K562 (cell line): ENCODE measurements around the gene FASN. TPM values are rescaled to one million over a fixed set of nuclear protein-coding genes. Genes with fewer than 3 reads are reported as not detected.

ENCODE experiments used
- ATAC-seq: fragments of 200-7000 bp; cut with Tn5 transposase; 3 replicates; pipeline ENCODE4 v1.9.1; 2020; ENCODE audit warnings: moderate library complexity
- BruUV-seq: library from RNA; stranded (reverse); fragments of 400-500 nt; replicated peaks from 2 replicates; lab custom pipeline; 2021; lab: Mats Ljungman, UMichigan
- CTCF ChIA-PET: fragments of 300-600 bp; formaldehyde crosslinking; extraction: SDS; loops from one replicate; lab custom pipeline; 2021; ENCODE audit warnings: low intra/inter-chr PET ratio; lab: Yijun Ruan, JAX
- POLR2A ChIA-PET: fragments of 300-600, 350-650 bp; sonication (Branson Sonifier 250); formaldehyde crosslinking; extraction: SDS; loops from one replicate; lab custom pipeline; 2021; ENCODE audit warnings: antibody characterized with exemption, inconsistent platforms; lab: Yijun Ruan, JAX
- DNase-seq, 4 experiments: peaks; one replicate each; pipeline versions ENCODE4 v3.0.0 to v3.0.0-alpha.2; 2011 to 2018; ENCODE audit warnings: low spot score in 3 of 4, mixed read lengths in 3 of 4; ENCODE audit errors: extremely low read depth in 1 of 4
- FAIRE-seq: peaks from 2 replicates; lab custom pipeline; 2011; peaks lifted over from hg19 to GRCh38; lab: Jason Lieb, UNC
- H2AFZ ChIP-seq: 2 replicates; pipeline ENCODE4 v1.6.0; 2011; ENCODE audit warnings: low read depth, low read length, control low read depth, inconsistent platforms
- H3K27ac ChIP-seq: fragments of 200-600 bp; 3 replicates; pipeline ENCODE4 v1.8.0; 2011; ENCODE audit warnings: low read depth, mild to moderate bottlenecking, control low read depth, inconsistent platforms, low read length, moderate library complexity, mixed read lengths; ENCODE audit errors: extremely low read depth
- H3K27me3 ChIP-seq, 2 experiments: fragments of 300-600 bp in 1 of 2; 2 replicates in 1 of 2; 3 replicates in 1 of 2; pipeline versions ENCODE4 v1.6.0 to v1.8.0; 2011; ENCODE audit warnings: inconsistent platforms in 2 of 2, low read length in 2 of 2, mild to moderate bottlenecking in 1 of 2, mixed read lengths in 1 of 2, moderate library complexity in 1 of 2; ENCODE audit not compliant: control insufficient read depth in 2 of 2, insufficient read depth in 2 of 2
- H3K36me3 ChIP-seq: fragments of 300-600 bp; 3 replicates; pipeline ENCODE4 v1.8.0; 2011; ENCODE audit warnings: mild to moderate bottlenecking, low read length, inconsistent platforms; ENCODE audit not compliant: control insufficient read depth, insufficient read depth
- H3K4me1 ChIP-seq, 2 experiments: fragments of 200-600 bp in 1 of 2; replicated peaks in 1 of 2; 2 replicates in 1 of 2; 3 replicates in 1 of 2; pipeline versions ENCODE4 v1.5.1 to v1.8.0; 2011; ENCODE audit warnings: inconsistent platforms in 2 of 2, low read length in 2 of 2, mild to moderate bottlenecking in 1 of 2, mixed read lengths in 1 of 2, moderate library complexity in 1 of 2; ENCODE audit not compliant: control insufficient read depth in 2 of 2, insufficient read depth in 2 of 2
- H3K4me2 ChIP-seq: 2 replicates; pipeline ENCODE4 v1.6.1; 2011; ENCODE audit warnings: low read length, control low read depth, inconsistent platforms, mixed read lengths; ENCODE audit not compliant: insufficient read depth
- H3K4me3 ChIP-seq: fragments of 200-600 bp; sonication (generic), shearing (Covaris generic); 2 replicates; pipeline ENCODE4 v1.5.1; 2016; ENCODE audit warnings: control low read depth, inconsistent platforms
- H3K79me2 ChIP-seq: fragments of 200-600 bp; 3 replicates; pipeline ENCODE4 v1.8.0; 2011; ENCODE audit warnings: low read length, inconsistent platforms; ENCODE audit not compliant: control insufficient read depth, insufficient read depth
- H3K9ac ChIP-seq, 2 experiments: 2 replicates each; pipeline versions ENCODE4 v1.6.0 to v1.6.1; 2011; ENCODE audit warnings: low read depth in 2 of 2, low read length in 2 of 2, control low read depth in 1 of 2, inconsistent platforms in 1 of 2, mild to moderate bottlenecking in 1 of 2, mixed read lengths in 1 of 2; ENCODE audit not compliant: insufficient read depth in 1 of 2
- H3K9me1 ChIP-seq: one replicate; pipeline ENCODE4 v1.6.0; 2011; ENCODE audit warnings: inconsistent platforms, mild to moderate bottlenecking, low read length, moderate library complexity; ENCODE audit not compliant: control insufficient read depth, insufficient read depth
- H3K9me3 ChIP-seq: replicated peaks from 2 replicates; pipeline ENCODE4 v1.5.1; 2011; ENCODE audit warnings: low read depth, low read length, inconsistent platforms; ENCODE audit not compliant: control insufficient read depth, insufficient read depth
- H4K20me1 ChIP-seq: replicated peaks from 2 replicates; pipeline ENCODE4 v1.6.1; 2011; ENCODE audit warnings: low read length, inconsistent platforms, mixed read lengths; ENCODE audit not compliant: control insufficient read depth, insufficient read depth
- ARID3B ChIP-seq: fragments of 250-450 bp; sonication (Bioruptor Pico); IDR thresholded peaks from 2 replicates; pipeline ENCODE4 v1.4.0; 2020; ENCODE audit warnings: borderline replicate concordance
- ATF3 ChIP-seq, 2 experiments: fragments of 450-650 bp in 1 of 2; sonication (generic) in 1 of 2; formaldehyde crosslinking in 1 of 2; IDR thresholded peaks in 1 of 2; conservative IDR thresholded peaks in 1 of 2; 2 replicates each; pipeline versions ENCODE4 v1.6.1 to v1.8.1; 2016 to 2023; ENCODE audit warnings: mild to moderate bottlenecking in 2 of 2, moderate library complexity in 2 of 2, inconsistent platforms in 1 of 2, missing genetic modification reagents in 1 of 2
- ATF7 ChIP-seq: fragments of 450-650 bp; IDR thresholded peaks from 2 replicates; pipeline ENCODE4 v1.7.1; 2014; ENCODE audit warnings: mild to moderate bottlenecking, moderate library complexity
- BCL6 ChIP-seq: fragments of 250-450 bp; sonication (Bioruptor Pico); IDR thresholded peaks from 2 replicates; pipeline ENCODE4 v1.4.0; 2020
- CEBPG ChIP-seq, 3 experiments: fragments of 200-800 bp in 1 of 3; sonication (Bioruptor generic) in 1 of 3; sonication (generic) in 1 of 3; formaldehyde crosslinking in 1 of 3; IDR thresholded peaks in 2 of 3; conservative IDR thresholded peaks in 1 of 3; 2 replicates each; pipeline versions ENCODE4 v1.6.1 to v1.8.0; 2016 to 2022; ENCODE audit warnings: missing compliant biosample characterization in 2 of 3, missing genetic modification characterization in 2 of 3, mild to moderate bottlenecking in 1 of 3, missing genetic modification reagents in 1 of 3
- ETV5 ChIP-seq: sonication (generic); formaldehyde crosslinking; IDR thresholded peaks from 2 replicates; pipeline ENCODE4 v1.4.0; 2020; ENCODE audit warnings: low read depth, mild to moderate bottlenecking, missing genetic modification reagents
- FOXK1 ChIP-seq: sonication (generic); formaldehyde crosslinking; IDR thresholded peaks from 2 replicates; pipeline ENCODE4 v1.8.0; 2022; ENCODE audit warnings: missing genetic modification reagents, mild to moderate bottlenecking, borderline replicate concordance
- HIVEP1 ChIP-seq: fragments of 250-450 bp; sonication (Bioruptor Pico); IDR thresholded peaks from 2 replicates; pipeline ENCODE4 v1.4.0; 2020; ENCODE audit warnings: mild to moderate bottlenecking
- MEF2D ChIP-seq: conservative IDR thresholded peaks from 2 replicates; pipeline ENCODE4 v1.6.1; 2016; ENCODE audit warnings: low read depth, missing genetic modification characterization, missing compliant biosample characterization
- MITF ChIP-seq: IDR thresholded peaks from 2 replicates; pipeline ENCODE4 v1.6.1; 2014; ENCODE audit warnings: antibody characterized with exemption
- PTRF ChIP-seq: fragments of 450-650 bp; IDR thresholded peaks from 2 replicates; pipeline ENCODE4 v1.6.1; 2016; ENCODE audit warnings: mild to moderate bottlenecking, missing genetic modification characterization, missing compliant biosample characterization
- RBM22 ChIP-seq: fragments of 200-400 bp; formaldehyde crosslinking; IDR thresholded peaks from 2 replicates; pipeline ENCODE4 v1.6.1; 2018; ENCODE audit warnings: low read length, low read depth; ENCODE audit not compliant: poor library complexity, severe bottlenecking
- SUPT5H ChIP-seq: fragments of 450-650 bp; IDR thresholded peaks from 2 replicates; pipeline ENCODE4 v1.6.1; 2016
- TFAM ChIP-seq: fragments of 250-450 bp; sonication (Bioruptor Pico); conservative IDR thresholded peaks from 2 replicates; pipeline ENCODE4 v1.5.0; 2021; ENCODE audit warnings: mild to moderate bottlenecking, moderate library complexity
- ZNF197 ChIP-seq: fragments of 200-800 bp; sonication (Bioruptor generic); IDR thresholded peaks from 2 replicates; pipeline ENCODE4 v1.6.1; 2016; ENCODE audit warnings: low read depth, missing genetic modification characterization, missing compliant biosample characterization
- ZNF316 ChIP-seq: fragments of 450-650 bp; IDR thresholded peaks from 2 replicates; pipeline ENCODE4 v1.6.1; 2016
- ZNF780A ChIP-seq: fragments of 250-450 bp; sonication (Bioruptor Pico); IDR thresholded peaks from 2 replicates; pipeline ENCODE4 v1.5.0; 2021; ENCODE audit warnings: mild to moderate bottlenecking
- WGBS: fragments of 100-300 bp; shearing (Covaris generic); methylation state at CpG from one replicate; pipeline ENCODE4 v1.1.6; 2016; ENCODE audit warnings: low coverage, mixed read lengths; ENCODE audit not compliant: insufficient coverage; ENCODE audit errors: missing lambda C conversion rate; 5-methylcytosine and 5-hydroxymethylcytosine counted together
- in situ Hi-C: fragments of 300-500 bp; cut with MboI; formaldehyde crosslinking; loops from 4 replicates; pipeline ENCODE4 v1.15.0; 2018; ENCODE audit warnings: inconsistent platforms, mixed read lengths
- intact Hi-C: fragments of 100-400 bp; cut with micrococcal nuclease; formaldehyde crosslinking; loops from 2 replicates; pipeline ENCODE4 v1.14.2; 2022
- polyA plus RNA-seq, 8 experiments: library from polyadenylated mRNA; depleted of rRNA in 4 of 8; stranded (reverse) in 5 of 8; unstranded in 3 of 8; fragments of >200 nt; fragmentation: Nextera tagmentation in 2 of 8; fragmentation: Illumina TruSeq in 1 of 8; extraction: Ambion mirVana in 2 of 8; extraction: Trizol in 1 of 8; gene quantifications; 2 replicates each; pipeline versions ENCODE4 v1.2.1 to v1.2.3, GENCODE V29; 2011 to 2014; ENCODE audit warnings: inconsistent platforms in 1 of 8, missing spikeins in 1 of 8
- total RNA-seq, 7 experiments: library from RNA; depleted of rRNA in 6 of 7; stranded (reverse); fragments of >200 nt in 6 of 7; fragmentation: Illumina TruSeq in 2 of 7; extraction: Trizol in 2 of 7; gene quantifications; 2 replicates each; pipeline versions ENCODE4 v1.2.1 to v1.2.3, GENCODE V29; 2011 to 2021; ENCODE audit warnings: low replicate concordance in 1 of 7

Gene FASN
- total and polyA plus RNA-seq, 9 of the 15 experiments (the other 6 are each of a cell fraction or from before 2014, with no cell fraction given): 0.15 to 663 (median 49.9) TPM

GRCh38 chr17:82098939-82099763 is 1.1 kb upstream of the FASN start:
- BruUV-seq: TSS peak; percentile 88
- TF ChIP-seq PTRF (no peak), ZNF316 (no peak), ATF7 (0 out of 2 replicates have a peak, but pooled peaks have one; percentile 66), TFAM (CRISPR knock-in tag) (no peak), ETV5 (CRISPR knock-in tag) (no peak), HIVEP1 (CRISPR knock-in tag) (no peak), MEF2D (tag) (no peak), RBM22 (no peak), ZNF780A (no peak), ARID3B (no peak), CEBPG (CRISPR knock-in tag; IDR thresholded peaks at IDR 0.05) (no peak), CEBPG (tag; conservative IDR thresholded peaks at IDR 0.05 in 1 of 2, IDR thresholded peaks at IDR 0.05 in 1 of 2) (no peak), BCL6 (CRISPR knock-in tag) (no peak), ZNF197 (no peak), MITF (no peak), SUPT5H (0 out of 2 replicates have a peak, but pooled peaks have one; percentile 41), FOXK1 (CRISPR knock-in tag) (0 out of 2 replicates have a peak, but pooled peaks have one; percentile 45), ATF3 (IDR thresholded peaks at IDR 0.05) (no peak), ATF3 (CRISPR knock-in tag; conservative IDR thresholded peaks at IDR 0.05) (0 out of 2 replicates have a peak, but pooled peaks have one; percentile 64)

More at GRCh38 chr17:82098939-82099763, 1.1 kb upstream of the FASN start:
- peaks cover 45 to 92% of the 10 kb centered on the region in 2 experiments for H3K4me1 ChIP-seq
- H3K4me3 ChIP-seq: peak overlapping the region; percentile 55
- peak in 2 of 4 experiments; percentile 90 to 91 for DNase-seq
- intact Hi-C loops: loop anchor here (5.0 kb wide), 1 partner anchor 67 kb away; the partner anchor contains the start of gene RAC3
- no peaks in the 10 kb centered on the region for H3K9me1 ChIP-seq
- peak; percentile 33 for ATAC-seq
- H3K9me3 ChIP-seq: no peaks in the 10 kb centered on the region
- peak overlapping the region; percentile 96 to 99 for H3K9ac ChIP-seq
- peaks cover 25% of the 10 kb centered on the region for H4K20me1 ChIP-seq
- peaks cover 34% of the 10 kb centered on the region for H3K36me3 ChIP-seq
- CTCF ChIA-PET: interaction anchor here (0.6 kb wide), 1 partner anchor 182 kb away, joined by 3 read pairs; no protein-coding TSS in a partner anchor
- H3K27me3 ChIP-seq: no peaks in the 10 kb centered on the region
- H3K27ac ChIP-seq: peak overlapping the region; percentile 95
- H3K4me2 ChIP-seq: peak overlapping the region; percentile 80
- in situ Hi-C loops: no loop called here
- FAIRE-seq: peak; percentile 37
- 5% methylated on average over 44 of the region's 80 CpGs for WGBS
- peak overlapping the region; percentile 81 for H2AFZ ChIP-seq
- H3K79me2 ChIP-seq: peaks cover 53% of the 10 kb centered on the region
- POLR2A ChIA-PET: interaction anchor here (0.6 to 2.0 kb wide), 21 partner anchors 9 to 578 kb away, joined by 3 to 16 read pairs (median 3); partner anchors contain the start of genes CENPX and DCXR
